Breast epithelium (tissue), 4 donors: ENCODE measurements around the gene SYT15. TPM values are rescaled to one million over a fixed set of nuclear protein-coding genes. Genes with fewer than 3 reads are reported as not detected.
A peak's percentile ranks its signal among the peaks of the same experiment; 100 is the strongest.

Experiments
- DNase-seq, 2 donors: peaks; one replicate each; pipeline ENCODE4 v3.0.0-alpha.2; 2019; ENCODE audit warnings: low spot score in 2 of 2
- H3K27ac ChIP-seq, 2 donors: fragments of 200-600 bp; sonication (generic) in 1 of 2; one replicate each; pipeline ENCODE4 v1.5.1; 2016 to 2019; ENCODE audit warnings: mild to moderate bottlenecking in 1 of 2
- H3K27me3 ChIP-seq, 2 donors: fragments of 200-600 bp; sonication (generic) in 1 of 2; one replicate each; pipeline versions ENCODE4 v1.5.1 to v1.6.0; 2017 to 2019; ENCODE audit warnings: control low read depth in 1 of 2, mild to moderate bottlenecking in 1 of 2
- H3K36me3 ChIP-seq: fragments of 200-600 bp; one replicate; pipeline ENCODE4 v1.5.1; 2019
- H3K4me1 ChIP-seq, 2 donors: fragments of 200-600 bp; sonication (generic); one replicate each; pipeline ENCODE4 v1.5.1; 2016 to 2019; ENCODE audit warnings: control low read depth in 1 of 2
- H3K4me3 ChIP-seq, 3 donors: fragments of 200-600 bp; sonication (generic); 1 replicate in 2 of 3; 2 replicates in 1 of 3; pipeline ENCODE4 v1.5.1; 2016 to 2019; ENCODE audit warnings: mild to moderate bottlenecking in 3 of 3, moderate library complexity in 2 of 3
- H3K9me3 ChIP-seq, 2 donors: fragments of 200-600 bp; sonication (generic) in 1 of 2; one replicate each; pipeline ENCODE4 v1.5.1; 2016 to 2019; ENCODE audit warnings: control low read depth in 1 of 2
- POLR2A ChIP-seq: fragments of 450-650 bp; IDR thresholded peaks from one replicate; pipeline ENCODE4 v1.6.1; 2016; ENCODE audit warnings: antibody characterized with exemption, mild to moderate bottlenecking, moderate library complexity
- POLR2AphosphoS5 ChIP-seq, 3 donors: sonication (generic); formaldehyde crosslinking; IDR thresholded peaks; one replicate each; pipeline ENCODE4 v1.6.1; 2017; ENCODE audit warnings: antibody characterized with exemption in 3 of 3
- intact Hi-C: fragments of 100-400 bp; cut with DNase I; formaldehyde crosslinking; loops from one replicate; pipeline ENCODE4 v1.15.1; 2023; ENCODE audit warnings: low total_unique reads
- total RNA-seq, 3 donors: library from RNA; depleted of rRNA; stranded (reverse); fragments of >200 nt; gene quantifications; one replicate each; pipeline ENCODE4 v1.1.0, GENCODE V29; 2016
- TF ChIP-seq, protein P1 (sequence below), 3 donors: fragments of 450-650 bp; IDR thresholded peaks; one replicate each; pipeline ENCODE4 v1.5.1; 2016 to 2017; ENCODE audit warnings: antibody characterized with exemption in 3 of 3, mild to moderate bottlenecking in 3 of 3, moderate library complexity in 3 of 3

SYT15 gene
- total RNA-seq, 3 donors from 2014 or later = 1.6 to 5.9 (median 3.8) TPM

- Histone ChIP-seq H3K4me1 (no peaks in the 10 kb centered on the region), H3K4me3 (no peak overlapping the region), H3K36me3 (no peaks in the 10 kb centered on the region), H3K27ac (no peak overlapping the region), H3K9me3 (no peaks in the 10 kb centered on the region), H3K27me3 (peaks cover 0 to 17% of the 10 kb centered on the region in 2 donors)
- TF ChIP-seq POLR2AphosphoS5 (IDR thresholded peaks at IDR 0.05) (no peak), POLR2A (no peak)
- TF ChIP-seq, protein P1, sequence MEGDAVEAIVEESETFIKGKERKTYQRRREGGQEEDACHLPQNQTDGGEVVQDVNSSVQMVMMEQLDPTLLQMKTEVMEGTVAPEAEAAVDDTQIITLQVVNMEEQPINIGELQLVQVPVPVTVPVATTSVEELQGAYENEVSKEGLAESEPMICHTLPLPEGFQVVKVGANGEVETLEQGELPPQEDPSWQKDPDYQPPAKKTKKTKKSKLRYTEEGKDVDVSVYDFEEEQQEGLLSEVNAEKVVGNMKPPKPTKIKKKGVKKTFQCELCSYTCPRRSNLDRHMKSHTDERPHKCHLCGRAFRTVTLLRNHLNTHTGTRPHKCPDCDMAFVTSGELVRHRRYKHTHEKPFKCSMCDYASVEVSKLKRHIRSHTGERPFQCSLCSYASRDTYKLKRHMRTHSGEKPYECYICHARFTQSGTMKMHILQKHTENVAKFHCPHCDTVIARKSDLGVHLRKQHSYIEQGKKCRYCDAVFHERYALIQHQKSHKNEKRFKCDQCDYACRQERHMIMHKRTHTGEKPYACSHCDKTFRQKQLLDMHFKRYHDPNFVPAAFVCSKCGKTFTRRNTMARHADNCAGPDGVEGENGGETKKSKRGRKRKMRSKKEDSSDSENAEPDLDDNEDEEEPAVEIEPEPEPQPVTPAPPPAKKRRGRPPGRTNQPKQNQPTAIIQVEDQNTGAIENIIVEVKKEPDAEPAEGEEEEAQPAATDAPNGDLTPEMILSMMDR (IDR thresholded peaks at IDR 0.05) = no peak
- DNase-seq = peak in 1 of 2 donors; percentile 15
- intact Hi-C loops = no loop called here
Observed at GRCh38 chr10:46539596-46540411, 39.1 kb upstream of the SYT15 start.

DNA sequence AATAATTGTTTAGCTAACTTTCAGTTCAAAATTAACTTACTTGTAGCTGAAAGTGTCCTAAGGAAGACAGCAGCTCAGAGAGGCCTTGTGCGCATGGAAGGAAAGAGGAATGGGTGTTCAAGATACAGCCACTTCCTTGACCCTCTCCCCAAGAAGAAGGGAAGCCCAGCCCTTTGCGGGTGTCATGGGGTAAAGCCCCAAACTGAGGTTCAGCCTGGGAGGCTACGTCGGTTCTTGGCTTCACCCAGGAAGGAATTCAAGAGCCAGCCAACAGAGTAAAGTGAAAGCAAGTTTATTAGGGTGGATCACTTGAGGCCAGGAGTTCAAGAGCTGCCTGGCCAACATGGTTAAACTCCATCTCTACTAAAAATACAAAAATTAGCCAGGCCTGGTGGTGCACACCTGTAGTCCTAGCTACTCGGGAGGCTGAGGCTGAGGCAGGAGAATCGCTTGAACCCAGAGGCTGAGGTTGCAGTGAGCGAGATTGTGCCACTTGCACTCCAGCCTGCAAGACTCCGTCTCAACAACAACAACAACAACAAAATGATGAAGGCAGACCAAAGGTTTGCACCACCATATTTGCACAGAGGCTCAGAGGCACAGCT is 38.4 kb upstream of the SYT15 start:
- no peak overlapping the region for H3K27ac ChIP-seq
- intact Hi-C loops = no loop called here
- peaks cover 0 to 15% of the 10 kb centered on the region in 2 donors for H3K27me3 ChIP-seq
- no peaks in the 10 kb centered on the region for H3K36me3 ChIP-seq
- no peaks in the 10 kb centered on the region for H3K9me3 ChIP-seq
- DNase-seq = peak in 1 of 2 donors; percentile 50
- H3K4me1 ChIP-seq = no peaks in the 10 kb centered on the region
- TF ChIP-seq POLR2A (no peak), POLR2AphosphoS5 (IDR thresholded peaks at IDR 0.05) (no peak)
- TF ChIP-seq, protein P1 (IDR thresholded peaks at IDR 0.05) = no peak
- H3K4me3 ChIP-seq = no peak overlapping the region

DNA sequence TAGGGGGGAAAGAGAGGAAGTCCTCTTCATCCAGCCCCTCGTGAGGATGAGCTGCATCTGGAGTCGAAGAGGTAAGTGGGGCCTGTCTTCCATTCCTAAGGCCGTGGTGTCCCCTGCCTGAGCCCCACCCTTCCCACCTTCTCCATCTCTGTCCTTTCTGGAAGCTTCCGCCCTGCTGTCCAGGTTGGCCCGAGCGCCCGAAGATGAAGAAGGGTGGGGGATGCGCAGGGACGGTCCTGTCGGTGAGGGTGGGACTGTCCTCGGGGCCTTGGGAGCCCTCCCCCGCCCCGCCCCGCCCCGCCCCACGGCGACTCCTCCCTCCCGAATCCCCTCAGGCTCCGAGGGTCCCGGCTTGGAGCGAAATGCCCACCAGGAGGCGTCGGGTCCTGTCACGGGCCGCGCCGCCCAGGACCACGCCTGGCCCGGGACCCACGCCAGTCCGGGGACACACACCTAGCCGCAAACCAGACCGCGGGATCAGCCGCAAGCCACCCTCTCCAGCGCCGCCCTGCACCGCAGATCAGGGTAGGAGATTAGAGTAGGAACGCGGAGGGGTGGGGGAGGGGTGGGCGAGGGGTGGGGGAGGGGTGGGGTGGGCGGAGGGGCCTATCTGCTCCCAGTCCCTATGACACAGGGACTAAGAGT is 37.8 kb upstream of the SYT15 start:
- intact Hi-C loops = no loop called here
- TF ChIP-seq, protein P1 (IDR thresholded peaks at IDR 0.05) = no peak
- Histone ChIP-seq H3K4me3 (peak overlapping the region in 2 of 3 donors; percentile 26 to 53), H3K27me3 (peaks cover 0 to 9% of the 10 kb centered on the region in 2 donors), H3K27ac (no peak overlapping the region), H3K36me3 (no peaks in the 10 kb centered on the region), H3K4me1 (no peaks in the 10 kb centered on the region), H3K9me3 (no peaks in the 10 kb centered on the region)
- peak in 1 of 2 donors; percentile 55 for DNase-seq

- Histone ChIP-seq H3K36me3 (no peaks in the 10 kb centered on the region), H3K9me3 (no peaks in the 10 kb centered on the region), H3K27ac (no peak overlapping the region), H3K4me1 (no peaks in the 10 kb centered on the region), H3K27me3 (peaks cover 0 to 2% of the 10 kb centered on the region in 2 donors), H3K4me3 (no peak overlapping the region)
- DNase-seq = peak in 1 of 2 donors; percentile 48
- no peak for TF ChIP-seq POLR2AphosphoS5 (IDR thresholded peaks at IDR 0.05)
- TF ChIP-seq POLR2A = no peak
- TF ChIP-seq, protein P1 (IDR thresholded peaks at IDR 0.05) = no peak
- intact Hi-C loops = no loop called here
Observed at GRCh38 chr10:46541735-46542566, 37.0 kb upstream of the SYT15 start.
